Karpas-422 (cell line): ENCODE measurements around the gene MED27. TPM values are rescaled to one million over a fixed set of nuclear protein-coding genes. Genes with fewer than 3 reads are reported as not detected.
A peak's percentile ranks its signal among the peaks of the same experiment; 100 is the strongest.

Experiments
- DNase-seq: peaks from one replicate; pipeline ENCODE4 v3.0.0-alpha.2; 2015
- H2AFZ ChIP-seq: fragments of 200-600 bp; sonication (generic); 2 replicates; pipeline ENCODE4 v1.6.1; 2014; ENCODE audit warnings: antibody characterized with exemption, low read length, mixed read lengths
- H3K27ac ChIP-seq: fragments of 200-600 bp; sonication (generic); 2 replicates; pipeline ENCODE4 v1.5.1; 2014; ENCODE audit warnings: mild to moderate bottlenecking, low read length, moderate library complexity
- H3K27me3 ChIP-seq: fragments of 200-600 bp; sonication (generic); 2 replicates; pipeline ENCODE4 v1.6.1; 2014; ENCODE audit warnings: low read length, mixed read lengths
- H3K36me3 ChIP-seq: fragments of 200-600 bp; sonication (generic); 2 replicates; pipeline ENCODE4 v1.6.1; 2014; ENCODE audit warnings: low read length, mixed read lengths; ENCODE audit not compliant: insufficient read depth
- H3K4me1 ChIP-seq: fragments of 200-600 bp; sonication (generic); 2 replicates; pipeline ENCODE4 v1.6.1; 2014; ENCODE audit warnings: mild to moderate bottlenecking, low read length, mixed read lengths
- H3K4me2 ChIP-seq: fragments of 200-600 bp; sonication (generic); 2 replicates; pipeline ENCODE4 v1.6.1; 2014; ENCODE audit warnings: low read length, low read depth, mild to moderate bottlenecking; ENCODE audit not compliant: poor library complexity, severe bottlenecking
- H3K4me3 ChIP-seq: fragments of 200-600 bp; sonication (generic); 2 replicates; pipeline ENCODE4 v1.5.1; 2014; ENCODE audit warnings: mild to moderate bottlenecking, antibody characterized with exemption, low read length, mixed read lengths
- H3K79me2 ChIP-seq: fragments of 200-600 bp; sonication (generic); 2 replicates; pipeline ENCODE4 v1.6.1; 2014; ENCODE audit warnings: mild to moderate bottlenecking, low read length, mixed read lengths
- H3K9ac ChIP-seq: fragments of 200-600 bp; sonication (generic); 2 replicates; pipeline ENCODE4 v1.6.0; 2014; ENCODE audit warnings: low read length
- H3K9me2 ChIP-seq: fragments of 200-600 bp; sonication (generic), shearing (Covaris generic); replicated peaks from 2 replicates; pipeline ENCODE4 v1.6.0; 2014; ENCODE audit warnings: mild to moderate bottlenecking, low read length, moderate library complexity; ENCODE audit not compliant: insufficient read depth
- H3K9me3 ChIP-seq: fragments of 300-700, 200-600 bp; sonication (generic); 2 replicates; pipeline ENCODE4 v1.6.1; 2014; ENCODE audit warnings: low read length, mixed read lengths
- H4K20me1 ChIP-seq: fragments of 200-600 bp; sonication (generic); 2 replicates; pipeline ENCODE4 v1.6.1; 2014; ENCODE audit warnings: mild to moderate bottlenecking, antibody characterized with exemption, low read length, low read depth; ENCODE audit not compliant: insufficient read depth
- total RNA-seq: library from RNA; depleted of rRNA; stranded (reverse); fragments of >200 nt; shearing (Covaris generic); gene quantifications from 2 replicates; pipeline ENCODE4 v1.2.3, GENCODE V29; 2014; ENCODE audit warnings: low replicate concordance; rRNA removed

Gene MED27, protein sequence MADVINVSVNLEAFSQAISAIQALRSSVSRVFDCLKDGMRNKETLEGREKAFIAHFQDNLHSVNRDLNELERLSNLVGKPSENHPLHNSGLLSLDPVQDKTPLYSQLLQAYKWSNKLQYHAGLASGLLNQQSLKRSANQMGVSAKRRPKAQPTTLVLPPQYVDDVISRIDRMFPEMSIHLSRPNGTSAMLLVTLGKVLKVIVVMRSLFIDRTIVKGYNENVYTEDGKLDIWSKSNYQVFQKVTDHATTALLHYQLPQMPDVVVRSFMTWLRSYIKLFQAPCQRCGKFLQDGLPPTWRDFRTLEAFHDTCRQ
- total RNA-seq = 14.7 and 19.8 TPM in 2 replicates

DNA sequence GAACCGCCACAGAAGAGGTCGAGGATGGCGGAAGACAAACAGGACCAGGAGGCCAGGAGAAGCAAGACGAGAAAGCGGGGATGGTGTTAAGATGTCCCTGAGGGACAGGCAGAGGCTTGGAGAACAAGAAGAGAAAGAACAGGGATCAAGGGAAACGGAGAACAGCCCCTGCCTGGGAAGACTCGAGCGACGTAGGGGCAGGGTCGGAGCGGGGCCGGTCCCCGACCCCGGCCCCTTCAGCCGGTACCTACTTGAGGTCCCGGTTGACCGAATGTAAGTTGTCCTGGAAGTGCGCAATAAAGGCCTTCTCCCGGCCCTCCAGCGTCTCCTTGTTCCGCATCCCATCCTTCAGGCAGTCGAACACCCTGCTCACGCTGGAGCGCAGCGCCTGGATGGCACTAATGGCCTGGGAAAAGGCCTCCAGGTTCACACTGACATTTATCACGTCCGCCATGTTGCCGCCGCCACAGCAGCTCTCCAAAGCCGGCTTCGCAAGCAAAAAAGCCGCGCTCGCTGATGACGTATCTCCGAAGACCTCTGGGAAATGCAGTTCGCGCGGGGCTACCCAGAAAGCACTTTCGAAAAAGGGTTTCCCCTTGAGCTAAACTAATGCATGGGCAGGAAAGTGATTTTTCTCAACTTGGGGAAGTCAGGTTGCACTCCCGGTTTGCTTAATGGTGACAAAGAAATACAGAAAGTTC lies at the start of gene MED27:
Gene MED27 (minus strand): TSS at position 477 of the 701 bp plus-strand sequence. CDS start 23 bp downstream, at position 454.
- DNase-seq = peak; percentile 98
- Histone ChIP-seq H3K9me2 (0 out of 2 replicates have a peak, but pooled peaks cover 4% of the 10 kb centered on the region), H3K27me3 (no peaks in the 10 kb centered on the region), H3K4me1 (peaks cover 20% of the 10 kb centered on the region), H3K9ac (peak within 1 kb of the TSS; percentile 87), H2AFZ (peak within 1 kb of the TSS; percentile 96), H4K20me1 (no peaks in the 10 kb centered on the region), H3K4me2 (peak within 1 kb of the TSS; percentile 98), H3K27ac (no peak within 1 kb of the TSS), H3K4me3 (peak within 1 kb of the TSS; percentile 97), H3K9me3 (no peaks in the 10 kb centered on the region), H3K36me3 (no peaks in the 10 kb centered on the region; the same call in 1 of the 2 replicates), H3K79me2 (peaks cover 50% of the 10 kb centered on the region)

DNA sequence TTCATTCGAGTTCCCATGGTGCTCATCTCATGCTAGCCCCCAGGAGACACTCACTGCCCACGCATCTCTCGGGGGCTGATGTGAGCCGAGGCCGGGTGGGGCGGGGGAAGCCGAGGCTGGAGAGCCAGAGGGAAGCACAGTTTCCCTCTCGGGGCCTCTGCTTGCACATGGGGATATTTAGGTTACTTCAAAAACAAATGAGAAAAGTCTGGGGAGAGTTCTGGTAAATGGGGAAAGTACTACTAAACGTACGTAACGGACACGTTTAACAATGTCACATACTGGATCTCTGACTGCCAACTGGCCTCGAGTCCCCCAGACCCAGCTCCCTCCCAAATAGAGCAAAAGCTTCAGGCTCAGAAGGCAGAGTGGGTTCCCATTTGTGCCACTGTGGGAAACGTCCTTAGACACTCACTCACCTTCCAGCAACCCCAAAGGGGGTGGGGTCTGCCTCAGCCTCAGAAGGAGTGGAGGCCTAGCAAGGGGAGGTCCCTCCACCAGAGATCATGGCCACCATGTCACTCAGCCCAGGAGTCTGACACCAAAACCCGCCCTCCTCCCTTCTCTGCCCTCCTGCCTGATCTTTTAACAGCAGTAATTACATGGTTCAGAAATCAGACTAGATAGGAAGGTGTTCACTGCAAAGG lies 48.3 kb upstream of the MED27 start:
- Histone ChIP-seq H3K9me2 (no peaks in the 10 kb centered on the region), H2AFZ (no peak overlapping the region), H3K79me2 (no peaks in the 10 kb centered on the region), H4K20me1 (no peaks in the 10 kb centered on the region), H3K9me3 (no peaks in the 10 kb centered on the region), H3K9ac (no peak overlapping the region), H3K27me3 (no peaks in the 10 kb centered on the region), H3K4me3 (no peak overlapping the region), H3K4me2 (no peak overlapping the region), H3K27ac (no peak overlapping the region), H3K36me3 (no peaks in the 10 kb centered on the region), H3K4me1 (no peaks in the 10 kb centered on the region)
- DNase-seq = no peak

DNA sequence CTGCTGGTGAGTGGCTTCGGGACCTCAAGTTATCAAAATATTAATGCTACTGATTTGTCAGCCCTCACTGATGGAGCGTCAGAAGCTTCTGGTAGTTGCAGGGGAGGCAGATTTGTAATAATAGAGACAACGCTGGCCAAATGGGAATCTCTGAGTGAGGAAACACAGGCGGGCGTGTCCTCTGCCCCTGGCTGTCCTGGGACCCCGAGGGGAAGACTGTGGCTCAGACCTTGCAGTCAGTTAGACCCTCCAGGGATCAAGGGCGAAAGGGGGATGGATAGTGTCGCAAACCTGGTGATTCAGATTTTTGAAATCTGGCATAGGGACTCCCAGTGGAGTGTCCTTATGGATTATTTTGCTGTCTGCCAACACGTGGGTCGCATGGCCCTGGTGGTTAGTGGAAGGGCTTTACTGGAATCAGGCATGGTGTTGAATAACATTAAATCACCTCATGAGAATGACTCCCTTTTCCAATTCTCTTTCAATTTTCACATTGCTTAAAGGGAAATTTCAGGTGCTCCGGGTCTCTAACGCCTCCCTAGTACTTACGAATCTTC lies 47.1 kb upstream of the MED27 start:
- Histone ChIP-seq H3K9ac (no peak overlapping the region), H2AFZ (no peak overlapping the region), H3K4me2 (peak overlapping the region; percentile 54), H3K4me3 (peak overlapping the region; percentile 34; the same call in 1 of the 2 replicates), H3K79me2 (no peaks in the 10 kb centered on the region), H3K36me3 (no peaks in the 10 kb centered on the region), H3K27me3 (no peaks in the 10 kb centered on the region), H3K9me2 (no peaks in the 10 kb centered on the region), H4K20me1 (no peaks in the 10 kb centered on the region), H3K9me3 (no peaks in the 10 kb centered on the region), H3K4me1 (no peaks in the 10 kb centered on the region), H3K27ac (no peak overlapping the region)
- no peak for DNase-seq

DNA sequence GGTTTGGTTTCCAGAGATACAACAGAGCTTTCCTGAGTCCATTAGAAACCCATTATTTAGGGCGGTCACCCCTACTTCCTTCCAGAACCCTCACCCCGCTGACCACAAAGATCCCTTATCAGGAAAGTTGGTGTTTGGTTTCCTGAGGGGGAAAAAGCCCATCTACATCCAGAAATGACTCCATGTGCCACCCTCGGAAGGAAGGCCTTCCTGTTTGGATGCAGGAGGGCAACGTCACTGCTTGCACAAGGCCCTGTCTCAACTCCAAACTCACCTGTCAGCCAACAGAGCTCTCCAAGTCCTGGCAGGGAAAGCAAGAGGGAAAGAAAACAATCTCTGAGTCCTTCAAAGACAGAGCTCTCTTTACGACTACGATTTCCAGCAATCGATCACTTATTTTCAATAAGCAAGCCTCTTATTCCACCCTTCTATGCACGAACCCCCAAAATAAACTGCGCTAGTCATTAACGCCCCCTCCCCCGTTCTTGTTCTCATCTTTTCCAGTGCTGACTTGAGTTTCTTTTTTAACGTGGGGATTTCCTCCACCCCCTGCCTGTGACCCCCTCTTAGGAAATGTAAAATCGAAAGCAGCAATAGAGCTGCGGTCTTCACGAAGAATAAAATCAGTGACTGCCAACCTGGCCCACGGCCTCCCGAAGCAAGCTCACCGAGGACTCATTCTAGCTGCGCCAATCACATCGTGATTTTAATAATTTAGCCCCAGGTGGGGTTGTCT lies 46.4 kb upstream of the MED27 start:
- DNase-seq = no peak
- Histone ChIP-seq H3K4me3 (peak overlapping the region; percentile 34; the same call in 1 of the 2 replicates), H3K4me2 (peak overlapping the region; percentile 54)

DNA sequence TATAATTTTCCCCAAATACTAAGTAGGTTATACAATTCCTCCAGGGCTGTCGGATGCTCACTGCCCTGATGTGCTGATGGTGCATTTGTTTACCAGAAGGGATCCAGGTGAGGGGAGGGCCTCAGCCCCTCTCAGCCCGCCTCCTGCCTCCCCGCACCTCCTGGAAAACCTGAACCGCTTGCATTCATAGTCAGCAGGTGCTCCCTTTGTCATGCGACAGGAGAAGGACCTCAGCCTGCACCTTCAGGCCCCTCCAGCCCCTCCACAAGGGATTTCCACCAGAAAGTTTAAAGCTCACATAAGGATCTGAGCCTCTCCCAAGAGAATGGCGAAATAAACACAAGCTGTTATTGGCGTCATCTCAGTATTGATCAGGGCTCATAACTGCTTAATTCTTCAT lies 45.7 kb upstream of the MED27 start:
- Histone ChIP-seq H3K27ac (no peak overlapping the region), H3K9me2 (no peaks in the 10 kb centered on the region), H4K20me1 (no peaks in the 10 kb centered on the region), H3K9me3 (no peaks in the 10 kb centered on the region), H3K4me1 (no peaks in the 10 kb centered on the region), H3K27me3 (no peaks in the 10 kb centered on the region), H3K4me2 (no peak overlapping the region), H3K36me3 (no peaks in the 10 kb centered on the region), H3K4me3 (no peak overlapping the region), H3K9ac (no peak overlapping the region), H3K79me2 (no peaks in the 10 kb centered on the region), H2AFZ (no peak overlapping the region)
- DNase-seq = no peak

More for the DNA sequence above, 46.4 kb upstream of the MED27 start:
- Histone ChIP-seq H3K27ac (no peak overlapping the region), H4K20me1 (no peaks in the 10 kb centered on the region), H3K27me3 (no peaks in the 10 kb centered on the region), H3K9me3 (no peaks in the 10 kb centered on the region), H3K9ac (no peak overlapping the region), H3K79me2 (no peaks in the 10 kb centered on the region), H3K36me3 (no peaks in the 10 kb centered on the region), H3K9me2 (no peaks in the 10 kb centered on the region), H3K4me1 (no peaks in the 10 kb centered on the region), H2AFZ (no peak overlapping the region)

DNA sequence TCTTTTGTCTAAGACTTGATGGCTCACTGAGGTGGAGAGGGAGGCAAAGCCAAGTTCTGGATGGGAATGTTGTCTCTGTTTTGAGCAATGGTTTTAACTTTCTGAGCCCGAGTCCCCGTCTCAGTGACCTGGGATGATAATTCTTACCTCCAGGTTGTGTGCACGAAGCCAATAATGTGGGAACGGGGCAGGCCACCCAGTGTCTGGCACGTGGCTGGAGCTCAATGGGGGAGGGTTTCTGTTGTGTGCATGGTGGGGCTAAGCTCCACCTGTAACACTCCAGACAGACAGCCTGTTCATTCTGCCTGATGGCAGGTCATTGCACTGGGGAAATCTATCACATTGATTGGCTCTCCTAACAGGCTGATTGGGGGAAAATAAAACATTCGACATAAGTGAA lies 45.1 kb upstream of the MED27 start:
- Histone ChIP-seq H3K36me3 (no peaks in the 10 kb centered on the region), H3K27me3 (no peaks in the 10 kb centered on the region), H3K9ac (no peak overlapping the region), H3K4me3 (no peak overlapping the region), H3K27ac (no peak overlapping the region), H2AFZ (no peak overlapping the region), H3K9me3 (no peaks in the 10 kb centered on the region), H4K20me1 (no peaks in the 10 kb centered on the region), H3K4me1 (no peaks in the 10 kb centered on the region), H3K79me2 (no peaks in the 10 kb centered on the region), H3K4me2 (no peak overlapping the region), H3K9me2 (no peaks in the 10 kb centered on the region)
- no peak for DNase-seq

DNA sequence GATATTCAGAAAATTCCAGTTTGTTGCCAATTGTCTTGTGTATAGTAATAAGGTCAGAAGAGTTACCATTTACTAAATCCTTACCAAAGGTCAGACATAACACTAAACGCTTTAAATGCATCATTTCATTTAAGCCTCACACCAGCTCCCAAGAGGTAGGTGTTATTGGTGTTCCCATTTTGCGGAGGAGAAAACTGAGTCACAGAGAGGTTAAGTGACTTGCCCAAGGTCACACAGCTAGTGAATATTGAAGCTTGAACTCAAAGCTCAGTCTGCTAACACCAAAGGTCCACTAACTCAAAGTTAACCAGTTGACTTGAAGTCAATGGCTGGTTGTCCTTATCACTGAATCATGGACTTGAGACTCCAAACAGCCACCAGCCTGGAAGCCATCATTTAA lies 41.4 kb upstream of the MED27 start:
- H4K20me1 ChIP-seq = no peaks in the 10 kb centered on the region

More for the DNA sequence above, 41.4 kb upstream of the MED27 start:
- no peaks in the 10 kb centered on the region for H3K79me2 ChIP-seq
- H3K36me3 ChIP-seq = no peaks in the 10 kb centered on the region
- H3K27me3 ChIP-seq = no peaks in the 10 kb centered on the region
- H3K27ac ChIP-seq = no peak overlapping the region
- peak; percentile 36 for DNase-seq
- H3K4me3 ChIP-seq = no peak overlapping the region
- no peaks in the 10 kb centered on the region for H3K9me3 ChIP-seq
- H2AFZ ChIP-seq = no peak overlapping the region
- H3K9ac ChIP-seq = no peak overlapping the region
- no peaks in the 10 kb centered on the region for H3K4me1 ChIP-seq
- H3K9me2 ChIP-seq = no peaks in the 10 kb centered on the region
- no peak overlapping the region for H3K4me2 ChIP-seq
